Esophagus squamous epithelium (tissue), 5 donors: ENCODE results near the gene GTF2IRD1. TPM values are rescaled to one million over a fixed set of nuclear protein-coding genes. Genes with fewer than 3 reads are reported as not detected.

Experiments
- DNase-seq: peaks from one replicate; lab custom pipeline; 2025; lab: John Stamatoyannopoulos, UW
- H3K27ac ChIP-seq, 4 donors: fragments of 200-600 bp; sonication (generic); one replicate each; pipeline ENCODE4 v1.5.1; 2016 to 2019; ENCODE audit warnings: mild to moderate bottlenecking in 1 of 4
- H3K27me3 ChIP-seq, 4 donors: fragments of 200-600 bp; sonication (generic); 1 replicate in 3 of 4; 2 replicates in 1 of 4; pipeline versions ENCODE4 v1.5.1 to v1.6.0; 2017 to 2021; ENCODE audit warnings: antibody characterized with exemption in 1 of 4
- H3K36me3 ChIP-seq, 3 donors: fragments of 200-600 bp; sonication (generic); one replicate each; pipeline ENCODE4 v1.5.1; 2016 to 2019
- H3K4me1 ChIP-seq, 3 donors: fragments of 200-600 bp; sonication (generic); one replicate each; pipeline ENCODE4 v1.5.1; 2017 to 2019
- H3K4me3 ChIP-seq, 4 donors: fragments of 200-600 bp; sonication (generic); 1 replicate in 3 of 4; 2 replicates in 1 of 4; pipeline ENCODE4 v1.5.1; 2016 to 2019; ENCODE audit warnings: mild to moderate bottlenecking in 2 of 4, moderate library complexity in 1 of 4
- H3K9me3 ChIP-seq, 3 donors: fragments of 200-600 bp; sonication (generic); one replicate each; pipeline ENCODE4 v1.5.1; 2016 to 2019
- POLR2A ChIP-seq, 4 donors: fragments of 450-650 bp; IDR thresholded peaks; one replicate each; pipeline ENCODE4 v1.6.1; 2017; ENCODE audit warnings: antibody characterized with exemption in 4 of 4, mild to moderate bottlenecking in 4 of 4, moderate library complexity in 3 of 4
- WGBS, 2 donors: methylation state at CpG; one replicate each; pipeline ENCODE4 v1.1.5; 2018; 5-methylcytosine and 5-hydroxymethylcytosine counted together
- intact Hi-C: fragments of 100-400 bp; cut with DNase I; formaldehyde crosslinking; loops from one replicate; pipeline ENCODE4 v1.15.0; 2022
- total RNA-seq, 4 donors: library from RNA; depleted of rRNA; stranded (reverse); fragments of >200 nt; gene quantifications; one replicate each; pipeline ENCODE4 v1.1.0, GENCODE V29; 2016
- TF ChIP-seq, protein P1 (sequence below), 6 experiments: fragments of 450-650 bp in 4 of 6; fragments of 200-600 bp in 2 of 6; sonication (generic) in 2 of 6; IDR thresholded peaks; one replicate each; pipeline ENCODE4 v1.5.1; 2016 to 2019; ENCODE audit warnings: antibody characterized with exemption in 6 of 6, mild to moderate bottlenecking in 4 of 6, moderate library complexity in 4 of 6
- donor health status: DM: yes; HTN: yes; CAD: no.

The GTF2IRD1 gene
- total RNA-seq, 4 donors from 2014 or later, result 26.8 to 35.6 (median 28.5) TPM

- H3K27ac ChIP-seq, result no peak overlapping the region
- WGBS, 2 donors, result 93 to 100% methylated on average over 5 to 6 of the region's 18 CpGs
- no peak for DNase-seq
These were observed 59.1 kb downstream of the GTF2IRD1 start for GRCh38 chr7:74512762-74513161.

DNA sequence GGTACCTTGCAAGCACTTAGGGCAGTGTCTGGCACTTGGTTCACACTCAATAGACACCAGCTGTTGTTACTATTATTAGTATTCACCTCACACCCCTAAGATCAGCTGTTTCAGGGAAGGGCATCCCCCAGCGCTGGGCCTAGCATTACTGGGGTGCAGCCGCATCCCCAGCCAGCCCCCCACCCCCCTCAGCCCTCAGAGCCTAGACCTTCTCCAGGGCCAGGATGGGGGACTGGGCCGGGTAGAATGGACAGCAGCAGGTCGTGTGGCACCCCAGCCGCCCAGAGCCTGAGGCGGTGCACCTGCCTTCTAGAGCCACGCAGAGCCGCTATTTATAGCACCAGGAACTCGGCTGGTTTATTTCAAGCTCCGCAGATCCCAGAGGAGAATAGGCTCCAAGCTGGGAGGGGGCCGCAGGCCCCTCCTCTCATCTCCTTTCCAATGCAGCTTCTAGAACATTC lies 60.5 kb downstream of the GTF2IRD1 start:
- DNase-seq, result no peak
- no peaks in the 10 kb centered on the region for H3K4me1 ChIP-seq
- no peaks in the 10 kb centered on the region for H3K27me3 ChIP-seq
- WGBS, 2 donors, result 79 to 100% methylated on average over 1 to 10 of the region's 11 CpGs
- intact Hi-C loops, result no loop called here
- TF ChIP-seq, protein P1, sequence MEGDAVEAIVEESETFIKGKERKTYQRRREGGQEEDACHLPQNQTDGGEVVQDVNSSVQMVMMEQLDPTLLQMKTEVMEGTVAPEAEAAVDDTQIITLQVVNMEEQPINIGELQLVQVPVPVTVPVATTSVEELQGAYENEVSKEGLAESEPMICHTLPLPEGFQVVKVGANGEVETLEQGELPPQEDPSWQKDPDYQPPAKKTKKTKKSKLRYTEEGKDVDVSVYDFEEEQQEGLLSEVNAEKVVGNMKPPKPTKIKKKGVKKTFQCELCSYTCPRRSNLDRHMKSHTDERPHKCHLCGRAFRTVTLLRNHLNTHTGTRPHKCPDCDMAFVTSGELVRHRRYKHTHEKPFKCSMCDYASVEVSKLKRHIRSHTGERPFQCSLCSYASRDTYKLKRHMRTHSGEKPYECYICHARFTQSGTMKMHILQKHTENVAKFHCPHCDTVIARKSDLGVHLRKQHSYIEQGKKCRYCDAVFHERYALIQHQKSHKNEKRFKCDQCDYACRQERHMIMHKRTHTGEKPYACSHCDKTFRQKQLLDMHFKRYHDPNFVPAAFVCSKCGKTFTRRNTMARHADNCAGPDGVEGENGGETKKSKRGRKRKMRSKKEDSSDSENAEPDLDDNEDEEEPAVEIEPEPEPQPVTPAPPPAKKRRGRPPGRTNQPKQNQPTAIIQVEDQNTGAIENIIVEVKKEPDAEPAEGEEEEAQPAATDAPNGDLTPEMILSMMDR (IDR thresholded peaks at IDR 0.05), result no peak
- no peak for TF ChIP-seq POLR2A (IDR thresholded peaks at IDR 0.05)
- H3K27ac ChIP-seq, result no peak overlapping the region
- no peaks in the 10 kb centered on the region for H3K9me3 ChIP-seq
- no peak overlapping the region for H3K4me3 ChIP-seq
- H3K36me3 ChIP-seq, result peaks cover 5 to 100% (median 16%) of the 10 kb centered on the region in 3 donors

More at GRCh38 chr7:74512762-74513161, 59.1 kb downstream of the GTF2IRD1 start:
- H3K27me3 ChIP-seq, result no peaks in the 10 kb centered on the region
- no peak overlapping the region for H3K4me3 ChIP-seq
- TF ChIP-seq, protein P1 (IDR thresholded peaks at IDR 0.05), result no peak
- no peak for TF ChIP-seq POLR2A (IDR thresholded peaks at IDR 0.05)
- no peaks in the 10 kb centered on the region for H3K9me3 ChIP-seq
- intact Hi-C loops, result no loop called here
- H3K4me1 ChIP-seq, result no peaks in the 10 kb centered on the region
- H3K36me3 ChIP-seq, result peaks cover 4 to 99% (median 9%) of the 10 kb centered on the region in 3 donors

- H3K4me1 ChIP-seq, result no peaks in the 10 kb centered on the region
- H3K27ac ChIP-seq, result no peak overlapping the region
- TF ChIP-seq, protein P1 (IDR thresholded peaks at IDR 0.05), result no peak
- TF ChIP-seq POLR2A (IDR thresholded peaks at IDR 0.05), result no peak
- H3K36me3 ChIP-seq, result peaks cover 13 to 100% (median 21%) of the 10 kb centered on the region in 3 donors
- DNase-seq, result no peak
- no peak overlapping the region for H3K4me3 ChIP-seq
- H3K27me3 ChIP-seq, result no peaks in the 10 kb centered on the region
- H3K9me3 ChIP-seq, result no peaks in the 10 kb centered on the region
- intact Hi-C loops, result no loop called here
- WGBS, 2 donors, result 94% methylated on average over 9 of the region's 15 CpGs; no CpG with 5 or more reads in 1 of the 2 donors
These were observed 61.6 kb downstream of the GTF2IRD1 start for GRCh38 chr7:74515276-74515675.

GRCh38 chr7:74516214-74516613 lies 62.5 kb downstream of the GTF2IRD1 start:
- Histone ChIP-seq H3K27me3 (no peaks in the 10 kb centered on the region), H3K4me3 (no peak overlapping the region), H3K27ac (no peak overlapping the region), H3K4me1 (no peaks in the 10 kb centered on the region), H3K36me3 (peaks cover 13 to 100% (median 21%) of the 10 kb centered on the region in 3 donors), H3K9me3 (peaks cover 0 to 2% (median 0%) of the 10 kb centered on the region in 3 donors)
- TF ChIP-seq, protein P1 (IDR thresholded peaks at IDR 0.05), result no peak
- TF ChIP-seq POLR2A (IDR thresholded peaks at IDR 0.05), result no peak
- WGBS, 2 donors, result 93 to 95% methylated on average over 3 of the region's 3 CpGs
- intact Hi-C loops, result no loop called here
- DNase-seq, result no peak

GRCh38 chr7:74518041-74518440 lies 64.3 kb downstream of the GTF2IRD1 start:
- intact Hi-C loops, result no loop called here
- Histone ChIP-seq H3K4me1 (peaks cover 0 to 10% (median 0%) of the 10 kb centered on the region in 3 donors), H3K9me3 (peaks cover 0 to 11% (median 8%) of the 10 kb centered on the region in 3 donors), H3K27ac (no peak overlapping the region), H3K36me3 (peaks cover 18 to 100% (median 21%) of the 10 kb centered on the region in 3 donors), H3K27me3 (no peaks in the 10 kb centered on the region), H3K4me3 (no peak overlapping the region)
- no peak for DNase-seq
- 57% methylated on average over 1 of the region's 13 CpGs; no CpG with 5 or more reads in 1 of the 2 donors for WGBS, 2 donors
- TF ChIP-seq, protein P1 (IDR thresholded peaks at IDR 0.05), result no peak
- TF ChIP-seq POLR2A (IDR thresholded peaks at IDR 0.05), result no peak
